Fibroblast of peridontal ligament (primary cell): ENCODE measurements around the gene SLC1A2.

Experiments used
- DNase-seq: peaks from one replicate; pipeline ENCODE4 v3.0.0-alpha.2; 2010; ENCODE audit errors: extremely low read depth

Gene SLC1A2

DNA sequence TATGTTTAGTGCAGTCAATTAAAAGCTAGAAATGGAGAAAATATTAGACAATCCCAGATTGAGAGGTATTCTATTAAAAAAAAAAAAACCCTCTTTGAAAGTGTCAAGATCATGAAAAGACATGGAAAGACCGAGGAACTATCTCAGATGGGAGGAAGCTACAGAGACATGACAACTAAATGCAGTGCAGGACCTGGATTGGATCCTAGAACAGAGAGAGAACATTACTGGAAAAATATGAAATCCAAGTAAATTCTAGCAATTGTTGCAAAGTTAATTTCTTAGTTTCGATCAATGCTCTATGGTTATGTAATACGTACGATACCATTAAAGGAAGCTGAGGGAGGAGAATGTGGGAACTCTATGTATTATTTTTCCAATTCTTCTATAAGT is 43.2 kb downstream of the SLC1A2 start:
- DNase-seq: no peak

DNA sequence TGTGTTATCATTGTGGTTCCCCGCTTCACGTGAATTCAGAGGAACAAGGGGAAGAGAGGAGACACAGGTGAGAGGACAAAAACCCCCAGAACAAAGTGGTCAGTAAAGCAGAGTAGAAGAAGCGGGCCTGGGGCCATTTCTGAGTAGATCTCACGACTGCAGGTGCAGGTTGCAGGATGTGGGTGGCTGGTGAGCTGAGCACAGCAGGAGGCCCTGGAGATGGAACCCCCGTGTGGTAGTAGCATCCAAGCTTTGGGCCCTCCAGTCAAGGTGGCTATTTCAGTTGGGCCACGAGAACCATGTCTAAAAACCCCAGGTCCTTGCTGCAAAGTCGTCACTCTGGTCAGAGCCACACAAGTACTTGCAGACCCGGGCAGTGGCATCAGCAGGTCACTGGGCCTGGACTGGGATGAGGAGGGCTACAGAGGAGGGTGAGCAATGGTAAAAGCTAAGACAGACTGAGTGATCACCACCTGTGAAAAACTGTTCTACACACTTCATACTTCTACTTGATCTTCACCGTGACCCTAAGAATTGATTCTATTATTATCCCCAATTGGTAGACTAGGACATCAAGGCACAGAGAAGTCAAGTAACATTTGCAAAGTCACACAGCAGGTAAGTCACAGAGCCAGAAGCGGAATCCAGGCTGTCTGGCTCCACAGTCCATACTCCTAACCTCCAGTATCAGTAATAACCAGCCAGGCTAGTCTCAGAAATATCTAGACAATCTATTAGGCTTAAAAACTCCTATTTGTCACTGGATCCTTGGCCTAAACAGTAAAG is 43.8 kb downstream of the SLC1A2 start:
- DNase-seq: no peak

DNA sequence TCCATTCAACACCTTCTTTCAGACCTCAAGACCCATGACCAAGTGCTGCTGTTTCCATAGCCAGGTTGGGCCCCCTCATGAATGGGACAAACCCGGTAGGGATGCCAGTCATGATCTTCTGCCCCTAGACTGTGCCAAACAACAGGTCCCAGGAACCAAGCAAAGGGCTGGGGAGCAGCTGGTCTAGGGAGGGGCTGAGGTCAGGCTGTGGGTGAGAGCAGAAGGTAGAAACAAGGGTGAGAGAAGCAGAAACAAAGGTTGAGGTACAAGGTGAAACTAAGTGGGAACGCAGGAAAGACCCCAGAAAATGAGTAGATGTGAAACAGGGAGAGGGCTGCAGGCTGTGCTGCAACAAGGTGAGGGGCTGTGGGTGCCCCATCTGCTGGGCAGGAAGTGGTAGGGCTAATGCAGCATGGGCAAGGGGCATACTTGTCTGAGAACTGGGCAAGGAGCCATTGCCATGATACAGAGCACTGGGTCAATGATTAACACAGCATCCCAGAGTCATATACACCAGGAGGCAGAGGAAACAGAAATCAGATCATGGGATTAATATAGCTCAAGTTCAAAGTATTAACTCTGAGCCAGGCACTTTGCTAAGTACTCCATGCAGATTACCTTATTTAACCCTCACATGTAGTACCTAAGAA is 45.9 kb downstream of the SLC1A2 start:
- DNase-seq: no peak

DNA sequence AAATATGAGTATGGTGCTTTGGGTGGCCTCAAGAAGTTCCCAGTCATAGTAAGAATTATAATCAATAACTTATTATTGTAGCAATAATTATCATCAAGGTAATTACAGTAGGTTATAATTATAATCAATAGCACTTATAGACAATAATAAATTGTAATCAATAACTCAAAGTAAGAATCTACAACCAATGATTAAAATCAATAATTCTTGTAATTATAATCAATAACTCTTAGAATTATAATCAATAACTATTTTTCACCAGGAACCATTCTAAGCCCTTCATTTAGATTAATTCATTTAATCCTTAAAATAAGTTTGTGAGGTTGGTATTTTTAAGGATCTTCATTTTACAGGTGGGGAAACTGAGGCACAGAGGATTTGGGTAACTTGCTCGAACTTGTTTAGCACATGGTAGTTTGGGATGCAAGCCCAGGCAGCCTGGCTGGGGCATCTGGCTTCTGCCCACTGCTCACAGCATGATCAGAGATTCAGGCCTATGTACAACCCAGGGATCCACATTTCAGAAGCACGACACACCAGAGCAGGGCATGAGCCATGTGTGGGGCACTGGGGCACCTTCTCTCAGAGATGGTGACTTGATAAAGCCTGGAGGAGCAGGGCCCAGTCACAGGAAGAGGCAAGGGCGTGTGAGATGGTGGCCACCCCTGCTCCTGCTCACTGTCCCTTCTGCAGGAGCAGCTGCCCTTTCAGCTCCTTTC is 46.6 kb downstream of the SLC1A2 start:
- DNase-seq: no peak

DNA sequence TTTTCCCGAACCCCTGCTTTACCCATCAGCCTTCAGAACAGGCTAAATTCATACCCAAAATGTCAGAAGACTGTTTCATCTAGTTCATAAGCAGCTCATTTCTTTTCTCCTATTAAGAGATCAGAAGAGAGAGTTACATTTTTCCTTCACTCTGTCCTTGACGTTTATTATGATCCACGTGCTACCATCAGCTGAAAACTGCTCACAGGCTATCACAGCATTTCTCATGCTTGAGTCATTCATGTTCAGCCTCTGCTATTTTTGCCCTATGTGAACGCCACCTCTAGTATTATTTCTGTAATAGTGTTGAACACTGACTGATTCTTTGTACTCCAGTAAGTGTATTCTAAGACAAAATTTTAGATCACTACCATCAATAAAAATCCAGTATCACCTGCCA is 51.9 kb downstream of the SLC1A2 start:
- DNase-seq: peak; percentile 85

DNA sequence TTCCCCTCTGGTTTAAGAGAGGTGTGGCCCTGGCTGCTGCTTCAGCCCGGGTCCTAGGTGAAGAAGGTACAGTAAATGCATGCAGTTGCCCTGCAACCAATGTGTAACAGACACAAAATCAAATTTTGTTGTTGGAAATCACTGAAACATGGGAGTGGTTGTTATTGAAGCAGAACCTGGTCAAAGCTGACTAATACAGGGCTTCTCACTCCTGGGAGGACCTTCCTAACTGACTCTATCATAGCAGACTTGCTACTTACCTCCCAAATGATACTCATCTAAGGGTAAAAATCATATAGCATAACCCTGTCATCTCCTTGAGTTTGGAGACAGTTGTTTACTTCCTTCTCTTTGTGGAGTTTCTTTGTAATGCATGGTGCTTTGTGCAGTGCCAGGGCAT is 52.6 kb downstream of the SLC1A2 start:
- DNase-seq: no peak

DNA sequence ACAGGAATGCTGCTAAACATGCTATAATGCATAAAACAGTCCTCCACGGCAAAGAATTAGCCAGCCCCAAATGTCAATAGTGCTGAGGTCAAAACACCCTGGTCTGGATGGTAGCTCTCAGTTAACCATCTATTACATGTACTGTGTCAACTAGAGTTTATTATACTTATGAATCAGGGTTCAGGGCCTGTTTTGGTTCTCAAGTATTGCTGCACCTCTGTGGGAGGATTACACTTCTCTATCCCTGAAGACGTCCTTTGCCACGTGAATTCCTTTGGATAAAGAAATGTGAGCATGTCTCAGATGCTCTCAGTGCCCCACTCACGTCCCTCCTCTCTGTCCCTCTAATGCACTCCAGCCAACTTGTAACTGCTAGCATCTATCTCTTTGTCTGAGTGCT is 53.4 kb downstream of the SLC1A2 start:
- DNase-seq: no peak

DNA sequence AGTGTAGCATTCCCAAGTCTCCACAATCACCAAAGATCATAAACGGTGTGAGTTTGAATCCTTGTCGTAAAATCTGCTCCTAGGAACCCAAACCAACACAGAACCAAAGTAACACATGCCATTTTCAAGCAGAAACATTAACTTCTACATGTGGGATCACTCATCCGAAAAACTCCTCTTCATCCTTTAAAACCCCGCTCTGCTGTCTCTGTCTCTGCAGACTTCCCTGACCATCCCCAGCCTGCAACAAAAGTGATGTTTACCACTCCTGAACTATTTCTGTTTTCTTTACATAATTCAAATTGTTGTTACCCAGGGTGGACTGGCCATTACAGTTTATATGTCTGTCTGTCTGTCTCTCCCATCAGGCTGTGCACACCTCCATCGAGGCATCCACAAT is 54.0 kb downstream of the SLC1A2 start:
- DNase-seq: no peak

DNA sequence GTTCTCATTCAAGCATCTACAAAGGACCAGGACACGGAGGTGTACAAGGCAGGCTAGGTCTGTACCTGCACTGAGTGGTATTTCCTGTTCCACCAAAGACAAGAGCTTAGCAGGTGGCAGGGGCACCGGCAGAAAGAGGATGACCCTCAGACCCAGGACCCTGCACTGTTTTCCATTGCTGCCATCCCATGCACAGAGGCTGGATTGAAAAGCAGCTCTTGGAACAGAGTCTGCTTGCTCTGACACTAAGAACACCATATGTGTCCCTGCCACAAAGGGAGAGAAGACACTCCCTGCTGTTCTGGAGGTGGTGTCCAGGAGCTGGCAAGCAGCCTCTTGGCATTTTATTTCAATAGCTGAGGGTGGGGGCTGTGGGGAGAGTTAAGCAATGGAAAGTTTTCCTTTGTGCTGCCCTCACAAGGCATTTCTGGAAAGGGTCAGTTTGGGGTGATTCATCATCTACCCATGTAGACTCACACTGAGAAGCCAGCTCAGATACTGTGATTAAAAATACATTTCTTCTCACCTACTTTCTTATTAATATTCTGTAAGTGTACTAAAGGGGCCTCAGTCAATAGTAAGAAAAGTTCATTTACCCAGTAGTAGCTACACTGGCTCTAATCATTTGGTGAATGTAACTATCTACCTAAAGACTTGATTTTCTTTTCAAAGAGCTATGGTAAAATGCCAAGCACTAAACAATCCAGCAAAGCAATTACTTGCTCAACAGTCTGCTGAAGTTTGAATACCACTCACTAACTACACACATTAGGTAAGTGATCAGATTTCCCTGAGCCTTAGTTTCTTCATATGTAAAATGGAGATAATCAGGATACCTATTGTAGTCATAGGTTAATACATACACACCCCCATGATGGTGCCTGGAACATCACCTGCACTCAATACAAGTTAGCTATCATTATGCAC is 55.2 kb downstream of the SLC1A2 start:
- peak; percentile 96 for DNase-seq

DNA sequence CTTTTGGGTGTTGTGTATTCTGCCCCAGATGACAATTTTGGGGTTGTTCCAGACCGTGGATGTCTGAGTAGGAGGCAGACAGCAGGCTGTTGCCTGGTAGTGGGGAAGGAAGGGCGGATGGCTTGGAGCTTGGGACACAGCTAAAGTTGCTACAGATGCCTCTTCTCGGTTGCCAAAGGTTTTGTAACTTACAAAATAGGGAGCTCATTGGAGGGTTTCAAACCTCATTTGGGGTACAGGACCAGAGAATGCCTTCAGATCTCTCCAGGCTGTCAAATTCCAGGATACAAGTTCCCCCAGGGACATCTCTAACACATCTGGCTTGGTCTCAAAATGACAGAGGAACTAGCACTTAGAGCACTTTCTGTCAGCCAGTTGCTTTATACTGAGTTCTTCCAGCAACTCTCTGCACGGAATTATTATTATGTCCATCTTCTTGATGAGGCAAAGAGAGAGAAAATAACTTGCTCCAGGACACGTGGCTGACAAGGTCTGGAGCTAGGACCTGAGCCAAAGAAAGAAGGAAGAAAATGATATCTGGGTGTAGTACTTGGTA is 56.0 kb downstream of the SLC1A2 start:
- no peak for DNase-seq

DNA sequence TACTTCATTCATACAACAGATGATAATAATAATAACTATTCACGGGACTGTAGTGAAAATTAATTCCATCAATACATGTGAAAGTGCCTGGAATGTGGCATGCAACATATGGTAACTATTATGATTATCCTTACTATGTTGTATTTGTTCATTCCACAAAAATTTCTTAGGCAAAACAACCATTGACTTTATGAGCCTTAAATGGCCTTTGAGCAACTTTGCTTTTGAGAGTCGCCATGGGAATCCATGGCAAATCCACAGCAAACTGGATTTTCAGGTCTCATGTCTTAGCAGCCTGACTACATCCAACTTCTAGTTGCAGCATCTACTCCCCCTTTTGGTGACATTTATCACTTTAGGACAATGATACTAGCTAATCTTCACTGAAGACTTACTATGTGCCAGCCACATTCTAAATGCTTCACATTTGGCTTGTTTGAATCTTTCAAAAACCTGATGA is 56.8 kb downstream of the SLC1A2 start:
- DNase-seq: peak; percentile 92

DNA sequence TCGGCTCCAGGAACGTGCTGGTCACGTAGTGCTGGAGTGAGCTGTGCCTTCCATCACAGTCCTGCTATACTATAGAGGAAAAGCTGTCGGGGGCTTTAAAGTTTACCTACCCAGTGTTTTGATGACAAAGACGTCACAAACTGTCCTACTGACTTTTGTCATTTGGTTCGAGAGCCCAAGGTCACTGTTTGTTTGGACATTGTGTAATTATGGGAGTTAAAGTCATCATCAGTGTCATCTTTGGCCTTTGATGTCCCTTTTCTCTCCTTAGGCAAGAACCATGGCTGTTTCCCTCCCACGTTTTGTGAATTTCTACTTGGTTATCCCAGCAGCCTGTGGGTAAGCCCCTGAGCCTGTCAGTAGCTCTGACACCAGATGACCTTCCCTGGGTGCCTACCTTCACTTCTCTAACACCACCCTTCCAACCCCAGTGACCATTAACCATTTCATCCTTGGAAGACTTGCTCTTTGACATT is 59.3 kb downstream of the SLC1A2 start:
- DNase-seq: no peak

DNA sequence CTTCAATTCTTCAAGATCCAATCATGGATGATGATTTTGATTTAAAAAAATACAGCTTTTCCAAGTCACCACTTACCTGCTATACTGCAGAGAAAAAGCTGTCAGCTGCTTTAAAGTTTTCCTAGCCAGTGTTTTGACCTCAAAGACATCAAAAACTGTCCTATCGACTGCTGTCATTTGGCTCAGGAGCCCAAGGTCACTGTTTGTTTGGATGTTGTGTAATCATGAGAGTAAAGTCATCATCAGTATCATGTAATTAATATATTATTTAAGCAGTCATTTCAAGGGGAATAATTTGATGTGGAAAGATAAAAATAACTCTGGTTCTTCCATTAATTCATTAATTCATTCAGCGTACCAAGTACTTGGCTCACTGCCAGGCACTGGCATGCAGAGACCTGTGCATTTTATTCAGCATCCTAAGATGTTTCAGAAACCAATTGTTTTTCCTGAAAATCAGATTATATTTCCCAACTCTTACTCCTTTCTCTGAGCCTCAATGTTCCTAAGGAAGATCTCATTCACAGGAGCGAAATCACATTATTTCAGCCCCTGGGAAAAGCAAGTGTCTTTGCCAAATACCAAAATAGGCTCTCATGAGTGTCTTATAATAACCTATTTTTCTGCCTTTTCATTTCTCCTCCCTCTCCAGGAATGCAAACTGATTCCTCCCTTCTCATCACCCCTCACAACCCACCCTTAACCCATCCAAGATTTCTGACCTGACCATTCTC is 59.9 kb downstream of the SLC1A2 start:
- no peak for DNase-seq

DNA sequence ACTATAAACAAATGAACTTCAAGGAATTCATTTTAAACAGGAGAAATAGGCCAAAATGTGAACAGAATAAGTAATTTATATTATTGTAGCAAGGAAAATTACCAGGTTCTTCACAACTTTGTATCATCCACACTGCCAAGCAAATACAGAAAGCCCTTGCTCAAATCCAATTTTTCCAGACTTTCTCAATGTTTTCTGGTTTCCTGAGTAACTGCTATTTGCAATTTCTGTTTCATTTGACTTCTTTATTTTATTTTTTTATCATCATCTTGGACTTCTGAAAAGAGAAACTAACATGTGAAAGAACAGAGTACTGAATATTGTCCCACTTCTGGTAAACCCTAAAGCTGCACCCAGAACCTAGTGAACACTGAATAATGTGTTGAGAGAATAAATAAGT is 61.0 kb downstream of the SLC1A2 start:
- peak; percentile 43 for DNase-seq

DNA sequence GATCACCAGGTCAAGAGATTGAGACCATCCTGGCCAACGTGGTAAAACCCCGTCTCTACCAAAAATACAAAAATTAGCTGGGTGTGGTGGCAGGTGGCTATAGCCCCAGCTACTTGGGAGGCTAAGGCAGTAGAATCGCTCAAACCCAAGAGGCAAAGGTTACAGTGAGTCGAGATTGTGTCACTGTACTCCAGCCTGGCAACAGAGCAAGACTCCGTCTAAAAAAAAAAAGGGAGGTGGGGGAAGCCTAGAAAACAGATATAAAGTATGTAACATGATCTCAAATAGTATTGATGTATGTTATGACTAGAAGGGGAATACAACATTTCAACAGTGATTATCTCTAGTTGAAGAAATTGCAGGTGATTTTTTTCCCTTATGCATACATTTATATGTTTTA is 61.4 kb downstream of the SLC1A2 start:
- peak; percentile 56 for DNase-seq

DNA sequence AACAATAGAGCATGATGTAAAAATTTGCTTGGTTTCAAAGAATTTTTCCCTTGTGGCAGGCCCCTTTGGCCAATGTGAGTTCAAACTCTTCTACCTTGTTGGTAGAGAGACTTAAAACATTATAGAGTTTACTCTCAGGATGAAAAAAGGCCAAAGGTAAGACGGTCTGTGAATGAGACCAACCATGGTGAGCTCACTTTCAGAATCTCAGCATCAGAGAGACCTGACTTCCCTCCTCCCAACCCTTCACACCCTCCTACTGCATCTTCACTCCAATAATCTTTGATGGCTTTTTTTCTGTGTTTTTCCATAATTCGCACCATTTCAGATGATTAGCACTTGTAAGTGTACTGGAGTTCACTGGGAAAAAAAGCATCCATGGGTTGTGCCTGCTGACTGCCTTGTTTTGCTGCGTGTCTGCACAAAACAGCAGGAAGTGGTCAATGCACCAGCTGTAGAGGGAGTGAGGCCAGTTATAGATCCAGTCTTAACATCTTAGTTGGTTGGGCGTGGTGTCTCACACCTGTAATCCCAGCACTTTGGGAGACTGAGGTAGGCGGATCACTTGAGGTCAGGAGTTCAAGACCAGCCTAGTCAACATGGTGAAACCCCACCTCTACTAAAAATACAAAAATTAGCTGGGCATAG is 64.1 kb downstream of the SLC1A2 start:
- no peak for DNase-seq

DNA sequence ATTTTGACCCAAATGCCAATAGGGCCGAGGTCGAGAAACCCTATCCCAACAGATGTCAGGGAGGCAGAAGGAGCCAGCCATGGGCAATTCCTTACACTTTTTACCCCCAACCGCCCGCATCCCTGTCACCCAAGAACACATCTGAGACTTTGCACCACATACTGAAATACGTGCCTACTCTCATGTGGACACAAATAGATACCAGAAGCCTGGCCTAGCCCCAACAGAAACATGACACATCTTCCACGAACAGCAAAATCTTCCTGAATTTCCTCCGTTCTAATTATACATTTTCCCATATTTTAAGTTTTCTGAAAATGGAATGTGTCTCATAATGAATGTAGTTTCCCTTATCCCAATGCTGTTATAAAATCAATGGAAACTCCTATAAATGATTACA is 64.7 kb downstream of the SLC1A2 start:
- peak; percentile 79 for DNase-seq

DNA sequence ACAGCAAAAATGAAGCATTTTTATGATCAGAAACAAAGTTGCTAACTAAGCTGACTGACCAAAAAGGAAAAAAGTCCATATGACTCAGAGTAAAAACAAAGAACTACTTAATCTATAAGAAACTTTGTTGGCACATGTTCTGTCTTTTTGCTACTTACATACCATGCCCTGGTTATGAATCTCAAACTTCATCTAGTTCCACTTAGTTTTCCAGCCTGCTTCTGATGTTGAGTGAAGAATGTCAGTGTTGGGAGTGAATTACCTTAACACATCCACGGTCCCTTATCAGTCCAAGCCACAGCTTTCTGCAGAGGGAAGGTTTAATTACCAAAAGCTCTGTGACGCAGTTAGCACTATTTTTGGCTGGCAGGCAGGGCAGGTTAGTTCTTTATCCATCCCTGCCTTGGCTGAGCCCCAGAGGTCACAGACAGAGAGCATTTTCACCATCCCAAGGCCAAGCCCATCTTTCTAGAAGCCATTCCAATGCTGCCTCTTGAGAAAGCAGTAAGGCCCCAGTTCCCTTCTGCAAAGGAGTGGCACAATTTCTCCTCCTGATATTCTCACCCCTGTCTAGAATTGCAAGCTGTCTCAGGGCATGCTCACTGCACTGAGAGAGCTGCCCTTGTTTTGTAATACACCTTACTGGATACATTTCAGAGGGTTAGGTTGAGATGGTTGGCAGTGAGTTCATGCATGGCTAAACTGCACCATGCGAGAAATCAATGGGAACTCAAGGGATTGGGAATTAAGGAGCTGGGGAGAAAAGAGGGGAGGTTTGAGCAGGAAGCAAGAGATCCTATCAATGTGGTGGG is 67.1 kb downstream of the SLC1A2 start:
- peak; percentile 71 for DNase-seq

DNA sequence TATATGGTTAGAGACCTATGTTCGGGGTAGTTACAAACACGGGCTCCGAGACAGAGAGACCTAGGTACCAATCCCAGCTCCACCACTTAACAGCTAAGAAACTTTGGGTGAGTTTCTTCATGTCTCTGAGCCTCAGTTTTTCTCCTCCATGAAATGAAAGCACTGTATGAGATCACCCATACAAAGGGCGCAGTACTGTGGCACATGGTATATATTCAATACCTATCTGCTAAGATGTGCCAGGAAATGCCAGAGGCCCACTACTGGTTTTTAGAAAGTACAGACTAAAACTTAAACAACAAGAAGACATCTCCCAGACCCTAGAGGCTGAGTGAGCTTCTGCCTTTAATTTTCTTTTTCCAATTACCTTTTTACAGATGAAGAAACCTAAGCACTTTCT is 69.5 kb downstream of the SLC1A2 start:
- DNase-seq: no peak
